Lower leg skin (tissue), 4 donors: ENCODE measurements around the gene DNASE1L3. TPM values are rescaled to one million over a fixed set of nuclear protein-coding genes. Genes with fewer than 3 reads are reported as not detected.

Experiments used
- DNase-seq, 2 donors: peaks; one replicate each; pipeline ENCODE4 v3.0.0-alpha.2; 2019; ENCODE audit warnings: low spot score in 2 of 2
- H3K4me3 ChIP-seq: fragments of 200-600 bp; sonication (generic); 2 replicates; pipeline ENCODE4 v1.5.1; 2017; ENCODE audit warnings: mild to moderate bottlenecking, low read depth; ENCODE audit not compliant: poor library complexity, severe bottlenecking
- CTCF ChIP-seq, 3 donors: fragments of 450-650 bp; IDR thresholded peaks; one replicate each; pipeline ENCODE4 v1.5.1; 2016; ENCODE audit warnings: antibody characterized with exemption in 3 of 3, mild to moderate bottlenecking in 3 of 3, moderate library complexity in 2 of 3
- POLR2A ChIP-seq, 2 donors: fragments of 450-650 bp; IDR thresholded peaks; one replicate each; pipeline ENCODE4 v1.6.1; 2016 to 2017; ENCODE audit warnings: antibody characterized with exemption in 2 of 2, mild to moderate bottlenecking in 1 of 2, moderate library complexity in 1 of 2
- WGBS, 2 donors: methylation state at CpG; one replicate each; pipeline ENCODE4 v1.1.5; 2018; 5-methylcytosine and 5-hydroxymethylcytosine counted together
- intact Hi-C: fragments of 100-400 bp; cut with DNase I; formaldehyde crosslinking; loops from one replicate; pipeline ENCODE4 v1.15.0; 2023; ENCODE audit warnings: low total_unique reads
- total RNA-seq, 4 donors: library from RNA; depleted of rRNA; stranded (reverse); fragments of >200 nt; gene quantifications; one replicate each; pipeline ENCODE4 v1.1.0, GENCODE V29; 2016

The DNASE1L3 gene
- total RNA-seq, 4 donors from 2014 or later: 0.76 to 8.1 (median 3.1) TPM

GRCh38 chr3:58154626-58155449, 55.9 kb downstream of the DNASE1L3 start:
- intact Hi-C loops: no loop called here
- DNase-seq: no peak
- no peak overlapping the region for H3K4me3 ChIP-seq
- no peak for TF ChIP-seq POLR2A (IDR thresholded peaks at IDR 0.05)
- TF ChIP-seq CTCF (IDR thresholded peaks at IDR 0.05): no peak
- WGBS, 2 donors: 90 to 92% methylated on average over 10 of the region's 10 CpGs

GRCh38 chr3:58153371-58153770, 57.4 kb downstream of the DNASE1L3 start:
- TF ChIP-seq CTCF (IDR thresholded peaks at IDR 0.05): no peak
- no peak for TF ChIP-seq POLR2A (IDR thresholded peaks at IDR 0.05)
- intact Hi-C loops: no loop called here
- 96% methylated on average over 16 of the region's 16 CpGs for WGBS, 2 donors
- H3K4me3 ChIP-seq: no peak overlapping the region
- no peak for DNase-seq

GRCh38 chr3:58152225-58153015, 58.4 kb downstream of the DNASE1L3 start:
- DNase-seq: no peak
- WGBS, 2 donors: 90 to 97% methylated on average over 17 of the region's 17 CpGs
- H3K4me3 ChIP-seq: no peak overlapping the region
- TF ChIP-seq CTCF (IDR thresholded peaks at IDR 0.05) (no peak), POLR2A (IDR thresholded peaks at IDR 0.05) (no peak)
- intact Hi-C loops: no loop called here

GRCh38 chr3:58151637-58152036, 59.1 kb downstream of the DNASE1L3 start:
- no peak for DNase-seq
- intact Hi-C loops: no loop called here
- no peak for TF ChIP-seq CTCF (IDR thresholded peaks at IDR 0.05)
- TF ChIP-seq POLR2A (IDR thresholded peaks at IDR 0.05): no peak

GRCh38 chr3:58150810-58151199, 60.0 kb downstream of the DNASE1L3 start:
- no peak overlapping the region for H3K4me3 ChIP-seq
- no peak for DNase-seq
- WGBS, 2 donors: 59 to 64% methylated on average over 13 of the region's 13 CpGs
- no peak for TF ChIP-seq POLR2A (IDR thresholded peaks at IDR 0.05)
- no peak for TF ChIP-seq CTCF (IDR thresholded peaks at IDR 0.05)
- intact Hi-C loops: no loop called here

More at GRCh38 chr3:58151637-58152036, 59.1 kb downstream of the DNASE1L3 start:
- H3K4me3 ChIP-seq: no peak overlapping the region
- WGBS, 2 donors: 78 to 80% methylated on average over 3 of the region's 3 CpGs
